GM18498 (cell line): ENCODE results near the gene LHFPL2.
"Not testable (repeated sequence)": the region's sequence is repeated elsewhere in the genome, so short reads cannot be mapped to it uniquely, and the experiment has no call there.

Experiments used
- ATAC-seq: cut with Tn5 transposase; IDR thresholded peaks from one replicate; pipeline ENCODE4 v1.9.1; 2021; ENCODE audit warnings: mild to moderate bottlenecking, moderate library complexity; ENCODE audit not compliant: unreplicated experiment

Gene LHFPL2

DNA sequence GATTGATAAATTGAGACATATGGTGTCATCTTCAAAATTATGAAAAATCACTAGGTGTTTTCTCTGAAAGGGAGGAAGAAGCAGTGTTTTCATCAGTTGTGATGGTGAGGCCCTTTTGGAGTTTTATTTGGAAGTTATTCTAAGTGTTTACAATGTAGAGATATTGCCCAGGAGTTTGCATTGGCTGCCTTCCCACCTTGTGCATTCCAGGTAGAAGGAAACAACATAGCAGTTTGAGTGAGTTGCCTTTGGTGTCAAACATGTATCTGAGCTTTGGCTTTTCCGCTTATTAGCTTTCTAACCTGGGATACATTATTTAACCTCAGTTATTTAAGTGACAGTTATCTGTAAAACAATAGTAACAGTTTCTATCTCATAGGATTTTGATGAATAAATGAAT, 165.6 kb downstream of the LHFPL2 start:
- no peak for ATAC-seq

DNA sequence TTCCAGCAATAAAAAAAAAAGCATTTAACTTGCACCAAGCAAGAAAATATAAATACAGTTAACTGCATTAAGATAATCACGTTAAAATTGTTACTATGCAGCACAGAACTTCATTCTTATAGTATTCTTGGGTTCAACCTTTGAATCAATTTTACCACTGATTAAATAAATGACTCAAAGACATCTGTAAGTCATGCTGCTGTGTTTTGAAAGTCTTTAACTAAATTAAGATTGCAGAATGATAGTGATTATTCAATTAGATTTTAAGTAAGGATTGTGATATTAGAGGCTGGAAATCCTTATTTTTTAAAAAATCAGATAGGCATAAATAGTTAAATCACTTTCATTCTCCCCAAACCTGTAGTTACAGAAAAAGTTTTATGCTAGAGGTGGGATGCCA, 171.8 kb downstream of the LHFPL2 start:
- no peak for ATAC-seq

DNA sequence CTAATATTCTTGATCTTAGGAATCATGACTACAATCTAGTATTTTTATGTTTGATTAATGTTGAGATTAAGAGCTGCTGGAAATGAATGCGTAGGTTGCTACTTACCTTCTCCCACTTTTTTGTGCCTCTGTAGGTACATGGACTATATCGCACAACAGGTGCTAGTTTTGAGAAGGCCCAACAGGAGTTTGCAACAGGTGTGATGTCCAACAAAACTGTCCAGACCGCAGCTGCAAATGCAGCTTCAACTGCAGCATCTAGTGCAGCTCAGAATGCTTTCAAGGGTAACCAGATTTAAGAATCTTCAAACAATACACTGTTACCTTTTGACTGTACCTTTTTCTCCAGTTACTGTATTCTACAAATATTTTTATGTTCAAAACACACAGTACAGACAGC, 173.2 kb downstream of the LHFPL2 start:
- no peak for ATAC-seq

DNA sequence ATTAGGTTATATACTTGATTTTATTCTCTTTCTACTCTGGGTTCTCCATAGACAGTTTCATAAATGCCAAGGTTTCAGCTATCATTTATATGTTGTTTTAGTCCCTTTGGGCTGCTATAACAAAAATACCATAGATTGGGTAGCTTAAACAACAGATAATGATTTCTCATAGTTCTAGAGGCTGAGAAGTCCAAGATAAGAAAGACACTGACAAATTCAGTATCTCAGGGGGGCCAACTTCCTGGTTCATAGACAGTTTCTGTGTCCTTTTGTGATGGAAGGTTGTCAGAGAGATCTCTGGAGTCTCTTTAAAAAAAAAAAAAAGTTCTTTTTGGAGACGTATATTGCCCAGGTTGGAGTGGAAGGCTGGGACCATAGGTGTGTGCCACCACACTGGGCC, 174.8 kb downstream of the LHFPL2 start:
- no peak for ATAC-seq

DNA sequence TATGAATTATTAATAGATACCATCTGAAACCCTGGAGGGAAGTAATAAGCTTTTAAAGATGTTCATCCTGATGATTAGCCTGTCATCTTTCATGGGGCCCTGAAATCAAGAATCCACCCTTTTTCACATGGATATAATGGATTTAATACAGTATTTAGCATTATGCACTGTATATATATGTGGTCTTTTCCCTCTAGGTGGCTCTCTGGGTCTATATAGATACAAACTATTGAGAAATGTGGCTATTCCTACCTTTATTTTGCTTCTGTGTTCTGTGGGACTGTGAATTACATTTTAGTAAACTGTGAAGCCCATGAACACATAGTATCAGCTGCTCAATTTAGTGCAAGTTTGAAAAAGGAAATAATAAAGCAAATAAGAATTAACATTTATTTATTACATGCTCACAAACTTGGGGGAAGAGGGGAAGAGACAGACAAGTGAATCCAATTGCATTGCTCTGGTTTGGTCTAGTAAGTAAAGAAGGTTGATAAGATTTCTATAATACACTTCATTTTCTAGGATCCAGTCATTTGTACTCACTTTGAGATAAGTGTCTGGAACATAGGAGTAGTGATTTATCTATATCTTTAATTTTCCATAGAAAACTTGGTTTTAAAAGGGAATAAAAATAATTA, 176.0 kb downstream of the LHFPL2 start:
- no peak for ATAC-seq

DNA sequence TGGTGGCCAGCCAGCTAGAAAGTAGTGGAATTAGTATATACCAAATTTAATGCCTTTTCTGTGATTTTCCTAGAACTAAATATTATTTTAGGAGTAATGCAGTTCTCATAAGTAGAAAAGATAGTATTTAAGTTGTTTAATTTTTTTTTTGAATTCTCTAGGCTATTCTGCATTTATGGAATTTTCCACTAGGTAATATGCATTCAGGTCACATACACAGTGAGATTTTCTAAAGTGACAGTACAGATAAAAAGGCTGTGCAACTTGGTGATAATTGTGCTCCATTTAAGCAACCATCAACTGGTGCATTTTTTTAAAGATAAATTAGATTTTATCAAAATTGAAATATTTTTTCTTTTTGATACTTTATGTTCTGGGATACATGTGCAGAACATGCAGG, 176.7 kb downstream of the LHFPL2 start:
- no peak for ATAC-seq

DNA sequence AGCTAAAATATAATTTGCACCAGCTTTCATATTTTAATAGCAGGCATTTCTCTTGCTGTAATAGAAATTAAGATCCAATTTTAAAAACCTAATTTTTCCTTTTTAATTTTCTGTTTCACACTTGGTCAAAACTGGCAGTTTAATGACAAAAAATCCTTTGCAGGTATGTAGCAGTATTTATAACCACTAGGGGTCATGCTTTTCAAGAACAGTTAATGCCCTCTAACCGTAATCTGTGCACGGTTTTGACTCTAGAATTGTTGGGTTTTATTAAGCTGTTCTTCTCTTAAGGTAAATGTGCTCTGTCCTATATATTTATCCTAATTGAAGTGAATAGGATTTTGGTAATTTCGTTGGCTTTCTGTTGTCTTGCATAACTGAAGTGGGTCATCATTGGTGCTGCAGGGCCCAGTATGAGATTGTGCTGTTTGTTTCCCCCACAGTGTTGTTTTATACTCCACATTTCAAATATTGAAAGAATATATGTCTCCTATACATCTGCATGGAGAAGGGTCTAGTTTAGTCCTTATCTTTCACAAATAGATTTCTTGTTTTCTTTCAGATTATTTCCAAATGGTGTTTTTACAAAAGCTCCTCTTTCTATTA, 180.7 kb downstream of the LHFPL2 start:
- peak; percentile 50 for ATAC-seq

DNA sequence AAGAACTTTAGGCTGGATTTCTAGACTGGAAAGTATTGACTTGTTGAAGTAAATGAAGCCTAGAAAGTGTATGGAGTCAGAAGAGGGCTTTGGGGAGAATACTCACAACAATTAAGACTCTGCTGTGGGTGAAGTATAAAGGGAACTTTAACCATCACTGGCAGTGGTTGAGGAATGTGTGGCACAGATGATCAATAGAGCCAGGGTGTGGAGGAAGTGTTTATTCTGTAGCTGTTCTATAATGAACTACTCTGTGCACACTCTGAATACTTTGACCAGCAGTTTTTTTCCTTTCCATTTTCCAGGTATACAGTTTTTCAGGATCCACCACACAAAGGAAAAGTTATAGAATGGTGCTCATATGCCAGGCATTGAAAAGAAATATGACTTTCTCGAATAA, 181.4 kb downstream of the LHFPL2 start:
- no peak for ATAC-seq

DNA sequence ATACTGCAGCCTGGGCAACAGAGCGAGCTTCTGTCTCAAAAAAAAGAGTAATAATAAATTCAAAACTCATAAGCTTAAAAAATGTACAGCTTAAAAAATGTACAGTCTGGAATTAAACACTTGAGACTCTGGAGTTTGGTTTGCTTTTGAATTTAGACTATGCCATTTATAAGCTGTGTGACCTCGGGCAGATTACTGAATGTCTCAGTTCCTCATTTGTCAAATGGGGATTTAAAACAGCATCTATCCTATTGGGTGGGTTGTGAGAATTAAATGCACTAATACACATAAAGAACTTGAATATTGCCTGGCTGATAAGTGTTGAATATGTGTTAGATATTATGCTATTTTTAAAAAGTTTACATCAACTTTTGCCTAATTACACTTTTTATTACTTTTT, 189.7 kb downstream of the LHFPL2 start:
- ATAC-seq: no peak

DNA sequence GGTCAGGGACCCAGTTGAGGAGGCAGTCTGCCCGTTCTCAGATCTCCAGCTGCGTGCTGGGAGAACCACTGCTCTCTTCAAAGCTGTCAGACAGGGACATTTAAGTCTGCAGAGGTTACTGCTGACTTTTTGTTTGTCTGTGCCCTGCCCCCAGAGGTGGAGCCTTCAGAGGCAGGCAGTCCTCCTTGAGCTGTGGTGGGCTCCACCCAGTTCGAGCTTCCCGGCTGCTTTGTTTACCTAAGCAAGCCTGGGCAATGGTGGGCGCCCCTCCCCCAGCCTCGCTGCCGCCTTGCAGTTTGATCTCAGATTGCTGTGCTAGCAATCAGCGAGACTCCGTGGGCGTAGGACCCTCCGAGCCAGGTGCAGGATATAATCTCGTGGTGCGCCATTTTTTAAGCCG, 191.1 kb downstream of the LHFPL2 start:
- ATAC-seq: not testable (repeated sequence)

DNA sequence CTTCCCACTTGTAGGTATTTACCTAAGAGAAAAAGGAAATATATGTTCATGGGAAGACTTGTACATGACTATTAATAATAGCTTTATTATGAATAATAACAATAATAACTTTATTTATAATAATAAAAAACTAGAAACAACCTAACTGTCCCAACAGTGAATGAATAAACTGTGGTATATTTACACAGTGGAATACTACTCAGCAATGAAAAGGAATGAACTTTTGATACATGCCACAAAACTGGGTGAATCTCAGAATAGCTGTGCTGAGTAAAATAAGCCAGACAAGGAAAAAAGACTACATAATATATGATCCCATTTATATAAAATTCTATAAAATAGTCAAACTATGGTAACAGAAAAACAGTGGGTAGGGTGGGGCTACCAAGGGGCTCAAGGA, 199.5 kb downstream of the LHFPL2 start:
- no peak for ATAC-seq

DNA sequence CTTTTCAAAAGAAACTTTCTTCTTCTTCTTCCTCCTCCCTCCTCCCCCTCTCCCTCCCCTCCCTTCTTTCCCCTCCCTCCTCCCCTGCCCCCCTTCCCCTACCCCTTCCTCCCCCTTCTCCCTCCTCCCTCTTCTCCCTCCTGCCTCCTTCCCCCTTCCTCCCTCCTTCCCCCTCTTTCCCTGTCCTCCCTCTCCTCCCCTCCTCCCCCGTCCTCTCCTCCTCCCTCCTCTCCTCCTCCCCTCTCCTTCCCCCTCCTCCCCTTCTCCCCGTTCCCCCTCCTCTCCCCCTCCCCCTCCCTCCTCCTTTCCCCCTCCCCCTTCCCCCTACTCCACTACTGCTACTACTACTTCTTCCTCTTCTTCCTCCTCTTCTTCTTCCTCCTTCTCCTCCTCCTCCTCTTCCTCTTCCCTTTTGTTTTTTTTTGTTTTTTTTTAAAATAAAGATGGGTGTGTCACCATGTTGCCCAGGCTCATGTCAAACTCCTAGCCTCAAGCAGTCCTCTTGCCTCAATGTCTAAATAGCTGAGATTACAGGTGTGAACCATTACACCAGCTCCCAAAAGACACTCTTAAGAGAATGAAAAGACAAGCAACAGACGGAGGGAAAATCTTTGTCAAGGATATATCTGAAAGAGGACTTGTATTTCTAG, 200.7 kb downstream of the LHFPL2 start:
- no peak for ATAC-seq
